ENCODE results near the gene ACHE.

ACHE gene

GRCh38 chr7:100874577-100875355, 20.9 kb downstream of the ACHE start, which contains the start of gene SRRT:
TSS of gene SRRT (plus strand) at chr7:100875103. CDS start at chr7:100875591, 488 bp downstream.
- peak; percentile 44 for TF ChIP-seq CTCF (IDR thresholded peaks at IDR 0.05; ENCODE audit: insufficient read depth, low read depth, low read length, missing control alignments)
- DNase-seq (ENCODE audit: low read depth), result peak; percentile 98
- peak within 1 kb of the TSS; percentile 89 for H3K4me3 ChIP-seq (ENCODE audit: low read length)

GRCh38 chr7:100874300-100874576, 21.4 kb downstream of the ACHE start:
- H3K4me3 ChIP-seq (ENCODE audit: low read length), result peak overlapping the region; percentile 89
- TF ChIP-seq CTCF (IDR thresholded peaks at IDR 0.05; ENCODE audit: insufficient read depth, low read depth, low read length, missing control alignments), result no peak
- no peak for DNase-seq (ENCODE audit: low read depth)

- peak overlapping the region; percentile 89 for H3K4me3 ChIP-seq (ENCODE audit: low read length)
- no peak for TF ChIP-seq CTCF (IDR thresholded peaks at IDR 0.05; ENCODE audit: insufficient read depth, low read depth, low read length, missing control alignments)
- no peak for DNase-seq (ENCODE audit: low read depth)
These were observed 21.9 kb downstream of the ACHE start for GRCh38 chr7:100873599-100874299.

GRCh38 chr7:100867776-100868485, 27.8 kb downstream of the ACHE start:
- peak overlapping the region; percentile 81 for H3K4me3 ChIP-seq (ENCODE audit: low read length)
- DNase-seq (ENCODE audit: low read depth), result peak; percentile 54
- no peak for TF ChIP-seq CTCF (IDR thresholded peaks at IDR 0.05; ENCODE audit: insufficient read depth, low read depth, low read length, missing control alignments)

GRCh38 chr7:100867040-100867775, 28.5 kb downstream of the ACHE start, which contains the start of gene TRIP6:
TSS of gene TRIP6 (plus strand) at chr7:100867387. CDS start at chr7:100867498, 111 bp downstream.
- peak within 1 kb of the TSS; percentile 81 for H3K4me3 ChIP-seq (ENCODE audit: low read length)
- no peak for TF ChIP-seq CTCF (IDR thresholded peaks at IDR 0.05; ENCODE audit: insufficient read depth, low read depth, low read length, missing control alignments)
- peak; percentile 82 for DNase-seq (ENCODE audit: low read depth)

GRCh38 chr7:100866729-100867039, 29.0 kb downstream of the ACHE start:
- TF ChIP-seq CTCF (IDR thresholded peaks at IDR 0.05; ENCODE audit: insufficient read depth, low read depth, low read length, missing control alignments), result no peak
- peak overlapping the region; percentile 81 for H3K4me3 ChIP-seq (ENCODE audit: low read length)
- no peak for DNase-seq (ENCODE audit: low read depth)
